ENCODE results near the gene CDH4. TPM values are rescaled to one million over a fixed set of nuclear protein-coding genes. Genes with fewer than 3 reads are reported as not detected.

The CDH4 gene
- total and polyA plus RNA-seq, 9 donors: 0.12 to 4.4 (median 0.36) TPM

- H3K27ac ChIP-seq: no peak overlapping the region
- H3K4me3 ChIP-seq: no peak overlapping the region
- TF ChIP-seq EP300 (IDR thresholded peaks at IDR 0.05) (no peak), CTCF (IDR thresholded peaks at IDR 0.05) (no peak), POLR2A (IDR thresholded peaks at IDR 0.05) (no peak)
- no peaks in the 10 kb centered on the region for H3K9me3 ChIP-seq
- intact Hi-C loops (cut with DNase I): no loop called here
- H3K4me1 ChIP-seq (ENCODE audit: insufficient read depth): no peaks in the 10 kb centered on the region
- WGBS, 3 donors: 72 to 77% (median 74%) methylated on average over 10 of the region's 10 CpGs
- H3K27me3 ChIP-seq: no peaks in the 10 kb centered on the region
- no peaks in the 10 kb centered on the region for H3K36me3 ChIP-seq
- DNase-seq: no peak
Observed at GRCh38 chr20:61655591-61655990, 403.5 kb downstream of the CDH4 start.

GRCh38 chr20:61656198-61656597 is 404.1 kb downstream of the CDH4 start:
- Histone ChIP-seq H3K36me3 (no peaks in the 10 kb centered on the region), H3K27me3 (no peaks in the 10 kb centered on the region), H3K27ac (no peak overlapping the region), H3K9me3 (no peaks in the 10 kb centered on the region), H3K4me3 (no peak overlapping the region), H3K4me1 (ENCODE audit: insufficient read depth) (no peaks in the 10 kb centered on the region)
- intact Hi-C loops (cut with DNase I): no loop called here
- 78 to 88% (median 83%) methylated on average over 21 of the region's 21 CpGs for WGBS, 3 donors
- TF ChIP-seq EP300 (IDR thresholded peaks at IDR 0.05) (no peak), CTCF (IDR thresholded peaks at IDR 0.05) (no peak), POLR2A (IDR thresholded peaks at IDR 0.05) (no peak)
- no peak for DNase-seq

- no peak for DNase-seq
- Histone ChIP-seq H3K9me3 (no peaks in the 10 kb centered on the region), H3K27ac (no peak overlapping the region), H3K4me1 (ENCODE audit: insufficient read depth) (no peaks in the 10 kb centered on the region), H3K27me3 (no peaks in the 10 kb centered on the region), H3K36me3 (no peaks in the 10 kb centered on the region), H3K4me3 (no peak overlapping the region)
- TF ChIP-seq EP300 (IDR thresholded peaks at IDR 0.05) (no peak), CTCF (IDR thresholded peaks at IDR 0.05) (no peak), POLR2A (IDR thresholded peaks at IDR 0.05) (no peak)
- 87 to 88% (median 88%) methylated on average over 15 of the region's 15 CpGs for WGBS, 3 donors
- intact Hi-C loops (cut with DNase I): no loop called here
Observed at GRCh38 chr20:61657721-61658377, 405.8 kb downstream of the CDH4 start.

- H3K27me3 ChIP-seq: no peaks in the 10 kb centered on the region
- no peaks in the 10 kb centered on the region for H3K4me1 ChIP-seq (ENCODE audit: insufficient read depth)
- no peaks in the 10 kb centered on the region for H3K9me3 ChIP-seq
- WGBS, 3 donors: 86 to 91% (median 90%) methylated on average over 6 of the region's 6 CpGs
- no peak for DNase-seq
- no peak overlapping the region for H3K27ac ChIP-seq
- TF ChIP-seq EP300 (IDR thresholded peaks at IDR 0.05) (no peak), CTCF (IDR thresholded peaks at IDR 0.05) (no peak), POLR2A (IDR thresholded peaks at IDR 0.05) (no peak)
- no peak overlapping the region for H3K4me3 ChIP-seq
- no peaks in the 10 kb centered on the region for H3K36me3 ChIP-seq
- intact Hi-C loops (cut with DNase I): no loop called here
Observed at GRCh38 chr20:61658563-61658962, 406.5 kb downstream of the CDH4 start.

Data from ovary (tissue), 9 donors.